Mucosa of rectum (tissue), 2 donors: ENCODE results near the gene NCK2.

Experiments used
- H3K27ac ChIP-seq, 2 donors: one replicate each; pipeline ENCODE4 v1.7.0; 2013; ENCODE audit warnings: inconsistent platforms in 2 of 2, low read depth in 2 of 2, low read length in 2 of 2
- H3K27me3 ChIP-seq, 2 donors: one replicate each; pipeline ENCODE4 v1.7.0; 2013; ENCODE audit warnings: low read length in 2 of 2; ENCODE audit not compliant: control insufficient read depth in 2 of 2, insufficient read depth in 2 of 2
- H3K36me3 ChIP-seq, 2 donors: one replicate each; pipeline ENCODE4 v1.7.0; 2013; ENCODE audit warnings: low read length in 2 of 2; ENCODE audit not compliant: control insufficient read depth in 2 of 2, insufficient read depth in 2 of 2
- H3K4me1 ChIP-seq, 2 donors: one replicate each; pipeline ENCODE4 v1.7.0; 2013; ENCODE audit warnings: low read length in 2 of 2, mild to moderate bottlenecking in 1 of 2; ENCODE audit not compliant: control insufficient read depth in 2 of 2, insufficient read depth in 2 of 2
- H3K4me3 ChIP-seq, 2 donors: one replicate each; pipeline ENCODE4 v1.7.0; 2013; ENCODE audit warnings: low read length in 2 of 2
- H3K9ac ChIP-seq, 2 donors: one replicate each; pipeline ENCODE4 v1.7.0; 2013; ENCODE audit warnings: low read length in 2 of 2, low read depth in 1 of 2, mild to moderate bottlenecking in 1 of 2
- H3K9me3 ChIP-seq, 2 donors: one replicate each; pipeline ENCODE4 v1.7.0; 2013; ENCODE audit warnings: low read length in 2 of 2; ENCODE audit not compliant: control insufficient read depth in 2 of 2
- donor health status: healthy.
- donor health status: Normal muscosa, but diverticular disease.

NCK2 gene

GRCh38 chr2:105788670-105789290 is 44.1 kb downstream of the NCK2 start:
- no peak overlapping the region for H3K27ac ChIP-seq

GRCh38 chr2:105789745-105790460 is 45.2 kb downstream of the NCK2 start:
- H3K4me3 ChIP-seq, result peak overlapping the region in 1 of 2 donors; percentile 6
- H3K27ac ChIP-seq, result peak overlapping the region; percentile 27 to 62
- no peaks in the 10 kb centered on the region for H3K27me3 ChIP-seq
- H3K9ac ChIP-seq, result peak overlapping the region in 1 of 2 donors; percentile 27
- no peaks in the 10 kb centered on the region for H3K9me3 ChIP-seq
- H3K36me3 ChIP-seq, result no peaks in the 10 kb centered on the region
- peaks cover 29 to 33% of the 10 kb centered on the region in 2 donors for H3K4me1 ChIP-seq

More at GRCh38 chr2:105788670-105789290, 44.1 kb downstream of the NCK2 start:
- no peaks in the 10 kb centered on the region for H3K9me3 ChIP-seq
- H3K9ac ChIP-seq, result no peak overlapping the region
- peaks cover 29 to 32% of the 10 kb centered on the region in 2 donors for H3K4me1 ChIP-seq
- H3K4me3 ChIP-seq, result no peak overlapping the region
- no peaks in the 10 kb centered on the region for H3K27me3 ChIP-seq
- H3K36me3 ChIP-seq, result no peaks in the 10 kb centered on the region

- peak overlapping the region in 1 of 2 donors; percentile 27 for H3K9ac ChIP-seq
- H3K9me3 ChIP-seq, result no peaks in the 10 kb centered on the region
- peak overlapping the region in 1 of 2 donors; percentile 34 for H3K4me3 ChIP-seq
- peaks cover 35 to 38% of the 10 kb centered on the region in 2 donors for H3K4me1 ChIP-seq
- H3K27me3 ChIP-seq, result no peaks in the 10 kb centered on the region
- H3K27ac ChIP-seq, result peak overlapping the region; percentile 27 to 62
- H3K36me3 ChIP-seq, result no peaks in the 10 kb centered on the region
Observed at GRCh38 chr2:105790461-105791149, 45.9 kb downstream of the NCK2 start.

GRCh38 chr2:105791229-105791628 is 46.5 kb downstream of the NCK2 start:
- Histone ChIP-seq H3K4me3 (peak overlapping the region in 1 of 2 donors; percentile 22), H3K4me1 (peaks cover 38 to 39% of the 10 kb centered on the region in 2 donors)

GRCh38 chr2:105792561-105792960 is 47.8 kb downstream of the NCK2 start:
- Histone ChIP-seq H3K4me3 (no peak overlapping the region), H3K27ac (no peak overlapping the region), H3K27me3 (no peaks in the 10 kb centered on the region), H3K36me3 (no peaks in the 10 kb centered on the region), H3K9ac (no peak overlapping the region), H3K4me1 (peaks cover 39 to 41% of the 10 kb centered on the region in 2 donors), H3K9me3 (no peaks in the 10 kb centered on the region)

More at GRCh38 chr2:105791229-105791628, 46.5 kb downstream of the NCK2 start:
- H3K36me3 ChIP-seq, result no peaks in the 10 kb centered on the region
- no peaks in the 10 kb centered on the region for H3K27me3 ChIP-seq
- no peaks in the 10 kb centered on the region for H3K9me3 ChIP-seq
- peak overlapping the region in 1 of 2 donors; percentile 8 for H3K9ac ChIP-seq
- peak overlapping the region; percentile 14 to 62 for H3K27ac ChIP-seq

- no peaks in the 10 kb centered on the region for H3K9me3 ChIP-seq
- H3K27me3 ChIP-seq, result no peaks in the 10 kb centered on the region
- peaks cover 42 to 43% of the 10 kb centered on the region in 2 donors for H3K4me1 ChIP-seq
- H3K36me3 ChIP-seq, result no peaks in the 10 kb centered on the region
- H3K9ac ChIP-seq, result no peak overlapping the region
- H3K4me3 ChIP-seq, result no peak overlapping the region
- H3K27ac ChIP-seq, result no peak overlapping the region
Observed at GRCh38 chr2:105793196-105793975, 48.7 kb downstream of the NCK2 start.

- Histone ChIP-seq H3K36me3 (no peaks in the 10 kb centered on the region), H3K4me3 (peak overlapping the region in 1 of 2 donors; percentile 1), H3K9me3 (no peaks in the 10 kb centered on the region), H3K9ac (no peak overlapping the region), H3K4me1 (peaks cover 38 to 42% of the 10 kb centered on the region in 2 donors), H3K27me3 (no peaks in the 10 kb centered on the region), H3K27ac (peak overlapping the region in 1 of 2 donors; percentile 17)
Observed at GRCh38 chr2:105794926-105795574, 50.3 kb downstream of the NCK2 start.

GRCh38 chr2:105795575-105795934 is 50.8 kb downstream of the NCK2 start:
- no peaks in the 10 kb centered on the region for H3K9me3 ChIP-seq
- no peak overlapping the region for H3K9ac ChIP-seq
- H3K4me3 ChIP-seq, result peak overlapping the region in 1 of 2 donors; percentile 1
- no peaks in the 10 kb centered on the region for H3K27me3 ChIP-seq
- peak overlapping the region; percentile 17 to 52 for H3K27ac ChIP-seq
- H3K36me3 ChIP-seq, result no peaks in the 10 kb centered on the region
- H3K4me1 ChIP-seq, result peaks cover 33 to 40% of the 10 kb centered on the region in 2 donors

- Histone ChIP-seq H3K9ac (no peak overlapping the region), H3K36me3 (no peaks in the 10 kb centered on the region), H3K4me3 (no peak overlapping the region), H3K9me3 (no peaks in the 10 kb centered on the region), H3K27ac (peak overlapping the region; percentile 1 to 52), H3K27me3 (no peaks in the 10 kb centered on the region), H3K4me1 (peaks cover 27 to 37% of the 10 kb centered on the region in 2 donors)
Observed at GRCh38 chr2:105796131-105796638, 51.5 kb downstream of the NCK2 start.
